Heart left ventricle (tissue), 13 donors: ENCODE data around the gene C5orf15.
A peak's percentile ranks its signal among the peaks of the same experiment; 100 is the strongest.

Experiments used
- CTCF ChIP-seq, 12 donors: fragments of 200-600 bp; sonication (generic) in 4 of 12; IDR thresholded peaks; one replicate each; pipeline versions ENCODE4 v1.5.0 to v1.8.0; 2018 to 2022; ENCODE audit warnings: antibody characterized with exemption in 12 of 12, mild to moderate bottlenecking in 5 of 12
- POLR2A ChIP-seq, 2 donors: fragments of 450-650 bp; IDR thresholded peaks; one replicate each; pipeline ENCODE4 v1.6.1; 2017; ENCODE audit warnings: antibody characterized with exemption in 2 of 2, mild to moderate bottlenecking in 2 of 2, moderate library complexity in 2 of 2
- donor health status: ischemic (EF 13 %, LVEDD 7.1; RV severe dilation, severe dysfunction).
- donor health status: DM: no; HTN: yes; CAD: no.
- donor health status: DM: no; HTN: no; CAD: no.
- donor health status: ischemic (EF 25% LVEDD 6.9; RV normal size, moderate dysfunction).
- donor health status: ischemic (EF 25% LVEDD 5.7; RV mildly dilated, moderate dysfunction).
- donor health status: ischemic (EF 35%, LVEDD 5.7; RV mildly dilated, moderate dysfunction).
- donor health status: nonischemic (EF 11% LVEDD 7.7; RV severe dilation, severe dysfunction).
- donor health status: DM: yes; HTN: yes; CAD: no.
- donor health status: PGD.
- donor health status: ischemic (EF 29% LVEDD 5.4; RV normal size, mild dysfunction).
- donor health status: nonischemic (EF 23%, LVEDD 6.1; RV moderate dilation, normal function).

GRCh38 chr5:133910571-133910970, 57.9 kb downstream of the C5orf15 start:
- TF ChIP-seq CTCF (IDR thresholded peaks at IDR 0.05) (peak in 6 of 12 donors; percentile 8 to 43 (median 12)), POLR2A (IDR thresholded peaks at IDR 0.05) (no peak)
